Testis (tissue), 2 donors: ENCODE measurements around the gene BCL2L1.

Experiments used
- POLR2A ChIP-seq: fragments of 450-650 bp; IDR thresholded peaks from one replicate; pipeline ENCODE4 v1.6.1; 2017; ENCODE audit warnings: antibody characterized with exemption, mild to moderate bottlenecking, moderate library complexity
- TF ChIP-seq, protein P1 (sequence below), 3 experiments: fragments of 450-650 bp in 2 of 3; fragments of 200-600 bp in 1 of 3; sonication (generic) in 1 of 3; IDR thresholded peaks; one replicate each; pipeline ENCODE4 v1.5.1; 2016 to 2019; ENCODE audit warnings: antibody characterized with exemption in 3 of 3, mild to moderate bottlenecking in 2 of 3, moderate library complexity in 1 of 3

- TF ChIP-seq POLR2A, result no peak
- TF ChIP-seq, protein P1, sequence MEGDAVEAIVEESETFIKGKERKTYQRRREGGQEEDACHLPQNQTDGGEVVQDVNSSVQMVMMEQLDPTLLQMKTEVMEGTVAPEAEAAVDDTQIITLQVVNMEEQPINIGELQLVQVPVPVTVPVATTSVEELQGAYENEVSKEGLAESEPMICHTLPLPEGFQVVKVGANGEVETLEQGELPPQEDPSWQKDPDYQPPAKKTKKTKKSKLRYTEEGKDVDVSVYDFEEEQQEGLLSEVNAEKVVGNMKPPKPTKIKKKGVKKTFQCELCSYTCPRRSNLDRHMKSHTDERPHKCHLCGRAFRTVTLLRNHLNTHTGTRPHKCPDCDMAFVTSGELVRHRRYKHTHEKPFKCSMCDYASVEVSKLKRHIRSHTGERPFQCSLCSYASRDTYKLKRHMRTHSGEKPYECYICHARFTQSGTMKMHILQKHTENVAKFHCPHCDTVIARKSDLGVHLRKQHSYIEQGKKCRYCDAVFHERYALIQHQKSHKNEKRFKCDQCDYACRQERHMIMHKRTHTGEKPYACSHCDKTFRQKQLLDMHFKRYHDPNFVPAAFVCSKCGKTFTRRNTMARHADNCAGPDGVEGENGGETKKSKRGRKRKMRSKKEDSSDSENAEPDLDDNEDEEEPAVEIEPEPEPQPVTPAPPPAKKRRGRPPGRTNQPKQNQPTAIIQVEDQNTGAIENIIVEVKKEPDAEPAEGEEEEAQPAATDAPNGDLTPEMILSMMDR (IDR thresholded peaks at IDR 0.05), result no peak
Observed at GRCh38 chr20:31695849-31696804, 26.5 kb downstream of the BCL2L1 start.
